B cell (primary cell): Measurements from ENCODE around the gene HCK. TPM values are rescaled to one million over a fixed set of nuclear protein-coding genes. Genes with fewer than 3 reads are reported as not detected.

ENCODE experiments used
- ATAC-seq: fragments of 200-7000 bp; cut with Tn5 transposase; one replicate; pipeline ENCODE4 v1.10.0; 2021; ENCODE audit warnings: low read depth, mild to moderate bottlenecking, moderate number of reproducible peaks, moderate library complexity
- CTCF ChIA-PET: fragments of 350-600 bp; sonication (Branson Sonifier 250); formaldehyde crosslinking; loops from one replicate; lab custom pipeline; 2021; ENCODE audit warnings: antibody characterized with exemption, inconsistent platforms; lab: Charles Lee
- POLR2A ChIA-PET: fragments of 350-600 bp; sonication (Branson Sonifier 250); formaldehyde crosslinking; loops from one replicate; lab custom pipeline; 2021; ENCODE audit warnings: antibody characterized with exemption; lab: Charles Lee
- DNase-seq: peaks from one replicate; pipeline ENCODE4 v3.0.0; 2013
- H2AFZ ChIP-seq: 2 replicates; pipeline ENCODE4 v1.6.1; 2012; ENCODE audit warnings: mild to moderate bottlenecking, low read depth, low read length; ENCODE audit not compliant: insufficient read depth, poor library complexity, severe bottlenecking
- H3K27ac ChIP-seq, 2 donors: 1 replicate in 1 of 2; 2 replicates in 1 of 2; pipeline ENCODE4 v1.5.1; 2012 to 2013; ENCODE audit warnings: low read length in 2 of 2, mild to moderate bottlenecking in 2 of 2, moderate library complexity in 1 of 2
- H3K27me3 ChIP-seq, 4 experiments: fragments of 200-600 bp in 1 of 4; sonication (generic) in 1 of 4; replicated peaks in 1 of 4; 1 replicate in 2 of 4; 2 replicates in 2 of 4; pipeline versions ENCODE4 v1.6.1 to v1.7.0; 2013 to 2016; ENCODE audit warnings: low read length in 3 of 4, mild to moderate bottlenecking in 2 of 4, mixed read lengths in 1 of 4, moderate library complexity in 1 of 4; ENCODE audit not compliant: insufficient read depth in 4 of 4, control insufficient read depth in 3 of 4; ENCODE audit errors: control extremely low read depth in 1 of 4
- H3K36me3 ChIP-seq, 2 experiments: replicated peaks in 1 of 2; 1 replicate in 1 of 2; 2 replicates in 1 of 2; pipeline versions ENCODE4 v1.6.1 to v1.7.1; 2013; ENCODE audit warnings: low read length in 1 of 2; ENCODE audit not compliant: insufficient read depth in 2 of 2, control insufficient read depth in 1 of 2; ENCODE audit errors: control extremely low read depth in 1 of 2, extremely low read depth in 1 of 2
- H3K4me1 ChIP-seq, 2 donors: fragments of 200-600 bp in 1 of 2; sonication (generic) in 1 of 2; 1 replicate in 1 of 2; 2 replicates in 1 of 2; pipeline versions ENCODE4 v1.5.1 to v1.6.1; 2013 to 2017; ENCODE audit warnings: low read length in 2 of 2; ENCODE audit not compliant: control insufficient read depth in 2 of 2, insufficient read depth in 2 of 2
- H3K4me2 ChIP-seq: replicated peaks from 2 replicates; pipeline ENCODE3; 2012; ENCODE audit warnings: mild to moderate bottlenecking, low read depth, low read length; ENCODE audit not compliant: poor library complexity, severe bottlenecking
- H3K4me3 ChIP-seq, 5 experiments: fragments of 200-600 bp in 1 of 5; sonication (generic) in 1 of 5; 1 replicate in 3 of 5; 2 replicates in 2 of 5; pipeline versions ENCODE4 v1.5.1 to v1.7.0; 2011 to 2016; ENCODE audit warnings: low read length in 4 of 5, mild to moderate bottlenecking in 4 of 5, low read depth in 2 of 5, control low read depth in 1 of 5, moderate library complexity in 1 of 5; ENCODE audit not compliant: insufficient read depth in 1 of 5; ENCODE audit errors: control extremely low read depth in 1 of 5, extremely low read depth in 1 of 5
- H3K79me2 ChIP-seq: fragments of 200-600 bp; sonication (generic); one replicate; pipeline ENCODE4 v1.6.0; 2016; ENCODE audit warnings: low read length; ENCODE audit not compliant: control insufficient read depth, insufficient read depth
- H3K9ac ChIP-seq: fragments of 200-600 bp; sonication (generic); 2 replicates; pipeline ENCODE4 v1.6.1; 2017; ENCODE audit warnings: mild to moderate bottlenecking, low read length, moderate library complexity
- H3K9me3 ChIP-seq, 3 donors: one replicate each; pipeline versions ENCODE4 v1.6.1 to v1.7.1; 2013; ENCODE audit warnings: low read length in 2 of 3; ENCODE audit not compliant: control insufficient read depth in 2 of 3, insufficient read depth in 1 of 3; ENCODE audit errors: control extremely low read depth in 1 of 3
- H4K20me1 ChIP-seq: 2 replicates; pipeline ENCODE4 v1.6.0; 2012; ENCODE audit warnings: mild to moderate bottlenecking, low read length; ENCODE audit not compliant: insufficient read depth, control insufficient read depth, poor library complexity, severe bottlenecking
- H3K27ac Mint-ChIP-seq: one replicate; pipeline ENCODE4 v1.8.0; 2021; ENCODE audit warnings: mixed read lengths
- H3K27me3 Mint-ChIP-seq: one replicate; pipeline ENCODE4 v1.8.0; 2021; ENCODE audit warnings: mixed read lengths
- H3K4me1 Mint-ChIP-seq: one replicate; pipeline ENCODE4 v1.8.0; 2021; ENCODE audit warnings: mixed read lengths
- H3K4me3 Mint-ChIP-seq: one replicate; pipeline ENCODE4 v1.8.0; 2021; ENCODE audit warnings: mixed read lengths
- H3K9me3 Mint-ChIP-seq: one replicate; pipeline ENCODE4 v1.8.0; 2022; ENCODE audit warnings: mixed read lengths; ENCODE audit not compliant: insufficient read depth
- CTCF ChIP-seq: fragments of 200-600 bp; IDR thresholded peaks from one replicate; pipeline ENCODE4 v1.8.0; 2022; ENCODE audit warnings: antibody characterized with exemption, mild to moderate bottlenecking
- EZH2 ChIP-seq: IDR thresholded peaks from 2 replicates; pipeline ENCODE4 v1.6.1; 2012; ENCODE audit warnings: borderline replicate concordance, low read depth, mild to moderate bottlenecking, moderate library complexity, low read length; ENCODE audit not compliant: insufficient read depth, poor library complexity, severe bottlenecking
- WGBS: methylation state at CpG from one replicate; pipeline ENCODE4 v1.1.5; 2013; ENCODE audit warnings: missing lambda C conversion rate; ENCODE audit not compliant: insufficient coverage; 5-methylcytosine and 5-hydroxymethylcytosine counted together
- intact Hi-C: fragments of 100-400 bp; cut with micrococcal nuclease; formaldehyde crosslinking; loops from one replicate; pipeline ENCODE4 v1.10.0; 2022
- polyA plus RNA-seq: library from polyadenylated mRNA; depleted of rRNA; stranded (reverse); fragments of >200 nt; gene quantifications from 2 replicates; pipeline ENCODE4 v1.2.3, GENCODE V29; 2012
- total RNA-seq, 2 donors: library from RNA; stranded (reverse); fragments of 120-200 nt in 1 of 2; gene quantifications; 1 replicate in 1 of 2; 2 replicates in 1 of 2; pipeline versions ENCODE4 v1.2.3 to v1.2.4, GENCODE V29; 2013 to 2022

The HCK gene
- total and polyA plus RNA-seq, 2 donors (not counting 1 experiment from before 2014, with no cell fraction given), result 33.3 to 48.6 TPM

GRCh38 chr20:32062776-32063170 is 10.7 kb downstream of the HCK start:
- Histone ChIP-seq H3K27ac (peak overlapping the region in 1 of 2 donors; percentile 36), H3K9me3 (no peaks in the 10 kb centered on the region), H3K4me1 (peaks cover 12 to 24% of the 10 kb centered on the region in 2 donors), H3K79me2 (peaks cover 22% of the 10 kb centered on the region), H3K4me3 (peak overlapping the region in 1 of 5 experiments; percentile 52), H4K20me1 (no peaks in the 10 kb centered on the region), H3K4me2 (peak overlapping the region; percentile 18), H3K36me3 (peaks cover 1 to 3% of the 10 kb centered on the region in 2 experiments), H2AFZ (no peak overlapping the region), H3K9ac (no peak overlapping the region), H3K27me3 (no peaks in the 10 kb centered on the region)
- DNase-seq (peak; percentile 33), ATAC-seq (peak; percentile 68)
- H3K27ac Mint-ChIP-seq, result peak overlapping the region; percentile 39
- POLR2A ChIA-PET, result interaction anchor here (0.6 kb wide), 1 partner anchor 41 kb away, joined by 3 read pairs; no protein-coding TSS in a partner anchor
- no peak for TF ChIP-seq CTCF
- TF ChIP-seq EZH2, result no peak
- intact Hi-C loops, result no loop called here
- H3K4me1 Mint-ChIP-seq, result peaks cover 39% of the 10 kb centered on the region
- no peaks in the 10 kb centered on the region for H3K27me3 Mint-ChIP-seq
- CTCF ChIA-PET, result interaction anchor here (0.7 to 6.8 kb wide), 6 partner anchors 10 to 210 kb away, joined by 3 to 27 read pairs (median 4); no protein-coding TSS in a partner anchor
- H3K9me3 Mint-ChIP-seq, result no peaks in the 10 kb centered on the region
- WGBS, result 0% methylated on average over 2 of the region's 4 CpGs
- no peak overlapping the region for H3K4me3 Mint-ChIP-seq

- Histone ChIP-seq H3K9ac (no peak overlapping the region), H4K20me1 (no peaks in the 10 kb centered on the region), H3K4me2 (no peak overlapping the region), H3K27ac (peak overlapping the region in 1 of 2 donors; percentile 12), H3K4me3 (peak overlapping the region in 1 of 5 experiments; percentile 52), H3K36me3 (peaks cover 0 to 1% of the 10 kb centered on the region in 2 experiments), H3K79me2 (peaks cover 15% of the 10 kb centered on the region), H2AFZ (no peak overlapping the region), H3K9me3 (no peaks in the 10 kb centered on the region), H3K4me1 (peaks cover 12 to 22% of the 10 kb centered on the region in 2 donors), H3K27me3 (no peaks in the 10 kb centered on the region)
- no CpG with 5 or more reads among the region's 4 CpGs for WGBS
- no peaks in the 10 kb centered on the region for H3K9me3 Mint-ChIP-seq
- DNase-seq (no peak), ATAC-seq (no peak)
- ChIA-PET POLR2A (interaction anchor here (1.0 kb wide), 1 partner anchor 11 kb away, joined by 3 read pairs; no protein-coding TSS in a partner anchor), CTCF (interaction anchor here (1.1 to 6.8 kb wide), 2 partner anchors 11 to 27 kb away, joined by 4 to 27 read pairs; no protein-coding TSS in a partner anchor)
- intact Hi-C loops, result no loop called here
- no peak overlapping the region for H3K4me3 Mint-ChIP-seq
- no peaks in the 10 kb centered on the region for H3K27me3 Mint-ChIP-seq
- peaks cover 38% of the 10 kb centered on the region for H3K4me1 Mint-ChIP-seq
- peak overlapping the region; percentile 3 for H3K27ac Mint-ChIP-seq
- TF ChIP-seq CTCF, result no peak
- no peak for TF ChIP-seq EZH2
Observed at GRCh38 chr20:32063695-32064094, 11.7 kb downstream of the HCK start.
